ENCODE data around the gene ALK. TPM values are rescaled to one million over a fixed set of nuclear protein-coding genes. Genes with fewer than 3 reads are reported as not detected.

The ALK gene
- total RNA-seq, 1 donor, result under 0.01 TPM

- no peak for DNase-seq (ENCODE audit: low read depth in 2 of 3, low spot score in 2 of 3)
Measured at GRCh38 chr2:29663268-29663667, 258.1 kb downstream of the ALK start.

GRCh38 chr2:29662861-29663260 lies 258.5 kb downstream of the ALK start:
- DNase-seq (ENCODE audit: low read depth in 2 of 3, low spot score in 2 of 3), result no peak

- no peak for DNase-seq (ENCODE audit: low read depth in 2 of 3, low spot score in 2 of 3)
Measured at GRCh38 chr2:29660201-29660600, 261.2 kb downstream of the ALK start.

DNA sequence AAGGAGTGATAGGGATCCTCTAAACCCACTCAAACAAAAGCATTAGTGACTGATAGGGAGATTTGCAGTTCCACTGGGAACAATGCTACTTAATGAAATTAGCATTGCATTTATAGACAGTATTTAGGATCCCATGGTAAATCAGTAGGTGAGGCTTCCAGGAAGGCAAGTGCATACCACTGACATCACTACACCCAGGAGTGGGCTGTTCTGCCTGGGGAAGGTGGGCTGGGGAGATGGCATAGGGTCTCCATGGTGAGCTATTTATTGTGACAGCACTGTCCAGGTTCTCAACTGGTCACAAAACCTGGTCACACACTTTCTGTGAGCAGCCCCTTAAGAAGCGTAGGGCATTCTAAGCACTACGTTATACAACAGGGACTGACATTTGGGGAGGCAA lies 262.2 kb downstream of the ALK start:
- DNase-seq (ENCODE audit: low read depth in 2 of 3, low spot score in 2 of 3), result no peak

DNA sequence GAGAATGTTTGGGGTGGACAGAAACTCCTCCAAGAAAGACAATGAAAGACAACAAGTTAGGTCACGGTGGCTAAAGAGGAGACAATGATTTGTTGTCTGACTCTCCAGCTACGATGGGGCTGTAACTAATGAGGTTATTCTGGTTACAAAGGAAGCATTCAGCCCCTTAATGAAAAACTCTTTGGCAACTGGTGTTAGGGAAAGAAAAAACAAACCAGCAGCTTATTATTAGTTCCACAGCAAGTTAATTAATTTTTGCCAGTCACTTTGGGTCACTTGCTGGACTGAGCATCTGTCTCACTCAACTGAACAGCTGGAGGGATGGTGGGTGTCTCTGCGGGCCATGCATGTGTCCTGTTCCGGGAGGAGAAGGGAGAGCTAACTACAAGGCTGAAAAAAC lies 263.7 kb downstream of the ALK start:
- DNase-seq (ENCODE audit: low read depth in 2 of 3, low spot score in 2 of 3), result no peak

DNA sequence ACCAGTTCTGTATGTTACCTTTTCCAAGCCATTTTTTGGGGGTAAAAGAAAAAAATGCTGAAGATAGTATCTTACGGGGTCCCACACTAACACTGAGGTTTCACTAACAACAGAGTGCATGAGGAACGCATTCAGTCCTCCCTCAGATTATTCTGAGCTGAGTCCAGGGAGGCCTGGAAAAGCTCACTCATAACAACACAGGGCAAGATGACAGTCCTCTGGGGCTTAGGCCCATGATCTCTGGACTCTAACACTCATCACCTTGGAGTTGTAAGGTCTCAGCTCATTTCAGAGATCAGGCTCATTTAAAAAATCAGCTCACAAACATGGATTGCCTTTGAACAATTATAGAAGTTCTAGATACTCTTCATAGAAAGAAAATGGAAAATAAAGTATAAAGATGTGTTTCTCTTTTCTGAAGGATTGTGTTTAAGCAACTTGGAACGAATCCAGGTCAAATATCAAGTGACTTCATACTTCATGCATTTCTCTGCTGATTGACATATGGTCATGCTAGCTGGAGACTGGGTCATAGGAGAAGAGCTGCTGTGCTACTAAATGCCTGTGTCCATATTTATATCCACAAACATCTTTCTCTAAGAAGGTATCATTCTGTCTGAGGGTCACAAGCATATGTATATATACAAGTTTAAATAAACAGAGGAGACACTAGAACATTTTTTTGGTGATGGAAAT lies 265.8 kb downstream of the ALK start:
- no peak for DNase-seq (ENCODE audit: low read depth in 2 of 3, low spot score in 2 of 3)

GRCh38 chr2:29650631-29651097 lies 270.7 kb downstream of the ALK start:
- no peak for DNase-seq (ENCODE audit: low read depth in 2 of 3, low spot score in 2 of 3)

DNA sequence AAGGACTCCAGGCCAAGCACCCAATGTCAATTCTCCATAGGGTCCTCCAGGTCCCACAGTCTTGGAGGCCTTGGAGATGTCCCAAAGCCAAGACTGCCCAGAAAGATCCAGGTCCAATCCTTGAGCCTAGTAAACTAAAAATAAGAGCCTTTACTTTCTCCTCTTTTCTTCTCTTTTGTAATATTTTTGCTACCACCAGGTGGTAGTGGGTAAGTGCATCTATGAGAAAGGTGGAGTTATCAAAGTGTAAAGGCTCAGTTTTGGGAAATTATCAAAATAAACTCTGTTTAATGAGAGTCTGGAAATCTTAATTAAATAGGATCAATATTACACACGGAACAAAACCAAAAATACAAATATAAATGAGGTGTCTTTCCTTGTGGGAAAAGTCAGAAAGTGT lies 276.4 kb downstream of the ALK start:
- DNase-seq (ENCODE audit: low read depth in 2 of 3, low spot score in 2 of 3), result peak in 1 of 3 donors; percentile 6

DNA sequence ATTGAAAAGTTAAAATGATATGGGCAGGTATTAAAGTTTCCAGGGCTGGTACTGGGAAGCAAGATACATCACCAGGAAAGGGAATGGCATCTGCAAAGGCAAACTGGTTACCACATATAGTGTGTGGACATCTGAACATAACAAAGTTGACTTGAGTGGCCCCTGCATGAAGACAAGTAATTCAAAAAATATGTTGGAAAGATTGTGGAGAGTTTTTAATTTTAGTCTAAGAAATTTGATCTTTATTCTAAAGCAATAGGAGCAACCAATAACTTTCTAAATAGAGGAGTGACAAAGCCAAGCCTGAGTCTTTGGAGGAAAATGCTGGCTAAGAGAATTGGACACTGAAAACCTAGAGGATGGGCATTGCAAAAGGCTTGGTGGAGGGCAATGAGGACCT lies 278.2 kb downstream of the ALK start:
- no peak for DNase-seq (ENCODE audit: low read depth in 2 of 3, low spot score in 2 of 3)

- no peak for DNase-seq (ENCODE audit: low read depth in 2 of 3, low spot score in 2 of 3)
Measured at GRCh38 chr2:29640360-29640759, 281.0 kb downstream of the ALK start.

DNA sequence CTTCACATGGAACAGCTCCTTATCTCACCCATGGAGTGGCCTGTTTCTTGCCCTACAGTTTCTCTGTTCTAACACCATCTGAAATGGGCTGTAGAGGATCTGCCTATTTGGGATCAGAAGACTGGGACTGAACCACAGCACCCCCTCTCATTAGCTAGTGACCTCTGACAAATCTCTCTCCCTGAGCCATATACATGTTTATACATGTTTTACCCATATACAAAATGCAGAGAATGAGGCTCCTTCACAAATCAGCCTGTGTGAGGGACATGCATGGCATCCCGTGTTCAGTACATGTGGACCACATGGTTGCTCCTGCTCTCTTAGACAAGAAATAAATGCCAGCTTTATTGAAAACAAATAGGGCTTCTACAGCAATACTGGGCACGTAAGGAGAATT lies 282.7 kb downstream of the ALK start:
- DNase-seq (ENCODE audit: low read depth in 2 of 3, low spot score in 2 of 3), result no peak

GRCh38 chr2:29634916-29635315 lies 286.5 kb downstream of the ALK start:
- DNase-seq (ENCODE audit: low read depth in 2 of 3, low spot score in 2 of 3), result no peak

DNA sequence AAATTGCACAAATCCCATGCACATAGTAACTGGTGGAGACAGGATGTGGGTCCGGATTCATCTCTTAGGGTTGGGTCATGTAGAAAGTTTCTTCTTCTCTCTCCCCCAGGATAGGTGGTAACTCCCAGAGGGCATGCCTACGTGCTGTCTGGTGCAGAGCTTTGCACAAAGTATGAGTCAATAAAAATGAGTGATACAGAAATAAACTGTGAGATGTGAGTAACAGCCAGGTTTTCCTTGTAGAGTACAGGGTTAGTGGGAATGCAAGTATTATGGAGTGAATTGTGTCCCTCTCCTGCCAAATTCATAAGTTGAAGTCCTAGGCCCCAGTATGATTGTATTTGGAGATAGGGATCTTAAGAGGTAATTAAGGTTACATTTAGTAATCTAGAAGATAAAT lies 289.4 kb downstream of the ALK start:
- no peak for DNase-seq (ENCODE audit: low read depth in 2 of 3, low spot score in 2 of 3)

DNA sequence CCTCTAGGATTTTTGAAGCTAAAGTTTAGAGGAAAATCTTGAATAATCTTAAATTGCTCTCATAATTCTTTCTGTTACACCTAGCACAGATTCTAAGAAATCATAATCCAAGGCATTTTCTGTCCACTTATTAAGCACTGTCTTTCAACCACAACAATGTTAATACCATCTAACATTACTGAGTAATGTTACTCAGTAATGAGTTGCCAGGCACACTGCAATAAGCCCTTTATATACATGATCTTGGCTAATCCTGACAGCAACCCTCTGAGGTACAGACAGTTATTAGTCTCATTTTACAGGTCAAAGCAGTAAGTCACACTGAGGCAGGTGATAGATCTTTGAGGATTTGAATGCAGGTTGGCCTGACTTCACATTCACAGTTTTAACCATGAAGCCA lies 291.9 kb downstream of the ALK start:
- no peak for DNase-seq (ENCODE audit: low read depth in 2 of 3, low spot score in 2 of 3)

GRCh38 chr2:29628862-29629261 lies 292.5 kb downstream of the ALK start:
- DNase-seq (ENCODE audit: low read depth in 2 of 3, low spot score in 2 of 3), result peak in 1 of 3 donors; percentile 7

DNA sequence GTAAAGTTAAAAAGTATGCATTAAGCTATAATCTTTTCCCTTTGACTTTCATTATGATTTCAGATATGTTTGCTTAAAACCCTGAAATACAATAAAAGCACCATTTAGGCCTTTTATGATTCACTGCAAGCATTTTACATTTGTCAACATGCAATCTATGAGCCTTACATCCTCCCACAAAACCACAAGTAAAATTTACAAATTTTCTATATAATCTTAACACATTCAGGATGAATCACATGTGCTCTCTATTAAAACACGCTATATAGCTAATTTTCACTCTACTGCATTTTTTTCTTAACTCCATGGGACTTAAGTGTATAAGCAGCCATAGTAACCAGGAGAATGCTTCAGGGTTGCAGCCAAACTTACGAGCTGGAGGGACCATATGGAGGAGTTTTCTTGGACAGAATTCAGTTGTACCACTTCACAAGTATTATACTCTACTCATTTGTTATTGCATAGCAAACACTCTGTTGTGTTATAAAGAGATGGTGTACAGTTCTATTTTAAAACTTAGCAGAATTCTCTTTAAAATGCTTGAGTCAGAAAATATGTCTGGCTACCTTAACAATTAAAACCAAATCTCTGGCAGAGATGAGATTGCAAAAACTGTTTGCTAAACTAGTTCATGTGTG lies 293.2 kb downstream of the ALK start:
- DNase-seq (ENCODE audit: low read depth in 2 of 3, low spot score in 2 of 3), result peak in 1 of 3 donors; percentile 4

- DNase-seq (ENCODE audit: low read depth in 2 of 3, low spot score in 2 of 3), result no peak
Measured at GRCh38 chr2:29627279-29627711, 294.1 kb downstream of the ALK start.

GRCh38 chr2:29620890-29621289 lies 300.5 kb downstream of the ALK start:
- DNase-seq (ENCODE audit: low read depth in 2 of 3, low spot score in 2 of 3), result no peak

DNA sequence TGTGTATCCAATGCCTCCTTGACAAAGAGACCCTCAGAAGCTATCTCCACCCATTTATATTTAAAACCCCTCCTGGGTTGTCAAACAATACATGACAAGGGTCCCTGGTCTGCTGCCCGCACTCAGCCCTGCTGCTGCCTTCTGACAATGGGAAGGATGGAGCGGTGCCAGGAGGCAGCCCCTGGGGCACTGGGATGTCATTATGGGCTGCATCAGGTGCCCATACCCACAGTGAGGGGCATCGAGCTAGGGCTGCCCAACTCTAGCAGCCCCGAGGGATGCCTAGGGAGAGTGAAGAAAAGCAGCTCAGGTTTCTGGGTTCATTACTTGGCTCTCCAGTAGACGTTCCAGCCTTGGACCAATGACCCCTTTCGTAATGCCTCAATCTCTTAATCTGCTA lies 301.7 kb downstream of the ALK start:
- DNase-seq (ENCODE audit: low read depth in 2 of 3, low spot score in 2 of 3), result no peak

GRCh38 chr2:29618024-29618423 lies 303.4 kb downstream of the ALK start:
- DNase-seq (ENCODE audit: low read depth in 2 of 3, low spot score in 2 of 3), result no peak

DNA sequence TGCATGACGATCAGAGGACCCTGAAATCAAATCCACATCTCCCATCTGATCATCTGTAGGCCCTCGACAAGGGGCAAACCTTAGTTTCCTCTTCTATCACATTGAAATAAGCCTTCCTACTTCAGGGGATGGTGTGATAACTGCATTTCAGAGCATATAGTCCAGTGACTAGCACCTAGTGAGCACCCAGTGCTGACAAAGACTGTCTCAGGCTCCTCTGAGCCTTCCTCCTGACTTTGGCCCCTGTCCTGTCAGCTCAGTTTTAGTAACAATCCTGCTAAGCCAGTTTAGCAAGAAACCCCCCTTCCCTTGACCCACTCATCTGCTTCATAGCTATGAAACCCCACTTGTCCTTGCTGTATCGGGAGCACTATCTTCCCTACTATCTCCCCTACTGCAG lies 304.0 kb downstream of the ALK start:
- DNase-seq (ENCODE audit: low read depth in 2 of 3, low spot score in 2 of 3), result no peak

GRCh38 chr2:29616569-29616968 lies 304.8 kb downstream of the ALK start:
- DNase-seq (ENCODE audit: low read depth in 2 of 3, low spot score in 2 of 3), result no peak

Data from hematopoietic multipotent progenitor cell (in vitro differentiated cells).